GM13977 (cell line): ENCODE data around the gene UNC93B1.
"Not testable (repeated sequence)": the region's sequence is repeated elsewhere in the genome, so short reads cannot be mapped to it uniquely, and the experiment has no call there.

ENCODE experiments used
- DNase-seq: peaks from one replicate; pipeline ENCODE4 v3.0.0; 2012; ENCODE audit warnings: low spot score
- in situ Hi-C: fragments of 300-500 bp; cut with MboI; formaldehyde crosslinking; loops from one replicate; pipeline ENCODE4 v1.12.0; 2022; ENCODE audit warnings: low sequenced_read_pairs, low pct_unique_long_range_greater_than_20kb, mixed read lengths, inconsistent platforms; ENCODE audit not compliant: unreplicated experiment
- TF ChIP-seq, protein P1 (sequence below): IDR thresholded peaks from 2 replicates; pipeline ENCODE4 v1.5.1; 2012; ENCODE audit warnings: mild to moderate bottlenecking, control low read depth; ENCODE audit not compliant: insufficient read depth; ENCODE audit errors: extremely low read depth, missing control alignments

Gene UNC93B1

DNA sequence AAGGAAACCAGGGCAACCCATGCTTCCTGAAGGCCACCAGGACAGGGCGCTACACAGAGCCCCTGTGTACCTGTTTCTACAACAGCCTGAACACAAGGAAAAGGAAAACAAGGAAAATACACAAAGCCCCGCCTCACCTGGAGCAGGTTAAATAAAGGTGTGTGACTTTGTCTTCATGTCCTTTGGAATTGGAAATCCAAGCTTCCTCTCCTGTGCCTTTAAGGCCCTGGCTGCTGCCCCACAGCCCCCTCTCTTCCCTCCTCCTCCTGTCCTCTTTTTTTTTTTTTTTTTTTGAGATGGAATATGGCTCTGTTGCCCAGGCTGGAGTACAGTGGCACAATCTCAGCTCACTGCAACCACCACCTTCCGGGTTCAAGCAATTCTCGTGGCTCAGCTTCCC lies 57.5 kb downstream of the UNC93B1 start:
- DNase-seq, in situ Hi-C loops: not testable (repeated sequence)

DNA sequence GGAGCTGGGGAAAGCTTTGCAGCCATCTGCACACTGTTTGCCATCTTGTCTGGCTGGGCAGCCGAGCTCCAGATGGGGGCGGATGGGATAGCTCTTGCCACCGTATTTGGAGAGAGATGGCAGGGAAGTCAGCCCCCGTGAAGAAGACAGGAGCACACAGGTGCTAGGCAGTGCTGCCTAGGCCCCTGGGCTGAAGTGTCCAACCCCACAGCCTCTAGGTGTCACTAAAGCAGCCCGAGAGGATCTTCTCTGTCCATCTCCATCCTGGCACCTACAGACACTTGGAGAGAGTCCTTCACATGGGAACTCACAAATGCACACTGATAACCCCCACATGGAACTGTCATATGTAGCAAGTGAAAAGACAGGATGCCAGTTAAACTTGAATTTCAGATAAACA lies 60.5 kb downstream of the UNC93B1 start:
- DNase-seq, in situ Hi-C loops: not testable (repeated sequence)
- TF ChIP-seq, protein P1, sequence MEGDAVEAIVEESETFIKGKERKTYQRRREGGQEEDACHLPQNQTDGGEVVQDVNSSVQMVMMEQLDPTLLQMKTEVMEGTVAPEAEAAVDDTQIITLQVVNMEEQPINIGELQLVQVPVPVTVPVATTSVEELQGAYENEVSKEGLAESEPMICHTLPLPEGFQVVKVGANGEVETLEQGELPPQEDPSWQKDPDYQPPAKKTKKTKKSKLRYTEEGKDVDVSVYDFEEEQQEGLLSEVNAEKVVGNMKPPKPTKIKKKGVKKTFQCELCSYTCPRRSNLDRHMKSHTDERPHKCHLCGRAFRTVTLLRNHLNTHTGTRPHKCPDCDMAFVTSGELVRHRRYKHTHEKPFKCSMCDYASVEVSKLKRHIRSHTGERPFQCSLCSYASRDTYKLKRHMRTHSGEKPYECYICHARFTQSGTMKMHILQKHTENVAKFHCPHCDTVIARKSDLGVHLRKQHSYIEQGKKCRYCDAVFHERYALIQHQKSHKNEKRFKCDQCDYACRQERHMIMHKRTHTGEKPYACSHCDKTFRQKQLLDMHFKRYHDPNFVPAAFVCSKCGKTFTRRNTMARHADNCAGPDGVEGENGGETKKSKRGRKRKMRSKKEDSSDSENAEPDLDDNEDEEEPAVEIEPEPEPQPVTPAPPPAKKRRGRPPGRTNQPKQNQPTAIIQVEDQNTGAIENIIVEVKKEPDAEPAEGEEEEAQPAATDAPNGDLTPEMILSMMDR, result peak; percentile 3
